ENCODE results near the gene DHRS11.

Gene DHRS11

DNA sequence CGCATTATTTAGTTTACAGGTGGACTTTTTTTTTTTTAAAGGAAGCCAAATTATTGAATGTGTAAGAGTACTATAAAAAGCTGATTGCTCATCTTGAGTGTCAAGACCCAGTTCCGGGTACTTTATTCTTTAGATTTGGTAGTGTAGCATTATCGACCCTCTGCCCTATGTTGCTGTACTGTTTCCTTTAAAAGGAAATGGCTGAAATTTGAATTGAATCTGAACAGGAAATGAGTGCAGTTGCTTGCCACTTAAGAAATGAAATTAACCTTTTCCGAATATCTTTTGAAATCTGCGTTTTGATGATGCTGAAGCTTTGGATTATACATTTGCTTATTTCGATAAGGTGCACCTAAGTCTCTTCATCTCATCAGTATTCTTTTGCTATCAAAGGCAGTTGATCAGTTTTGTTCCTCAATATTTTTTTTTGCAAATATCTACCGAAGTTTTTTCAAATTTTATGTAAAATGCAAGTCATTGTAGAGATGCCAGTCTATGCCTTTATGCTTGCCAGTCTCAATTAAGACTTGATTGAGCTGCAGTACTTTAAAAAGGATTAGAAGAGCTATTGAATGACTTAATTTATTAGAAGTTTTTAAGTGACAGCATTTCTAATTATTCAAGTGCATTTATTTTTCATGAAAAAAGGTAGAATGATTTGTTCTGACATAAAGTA is 45.1 kb upstream of the DHRS11 start:
- peak overlapping the region; percentile 67 for H3K4me3 ChIP-seq (ENCODE audit: low read length)
- TF ChIP-seq CTCF (IDR thresholded peaks at IDR 0.05; ENCODE audit: insufficient read depth, low read depth, low read length, missing control alignments), result no peak
- DNase-seq (ENCODE audit: low read depth), result no peak

DNA sequence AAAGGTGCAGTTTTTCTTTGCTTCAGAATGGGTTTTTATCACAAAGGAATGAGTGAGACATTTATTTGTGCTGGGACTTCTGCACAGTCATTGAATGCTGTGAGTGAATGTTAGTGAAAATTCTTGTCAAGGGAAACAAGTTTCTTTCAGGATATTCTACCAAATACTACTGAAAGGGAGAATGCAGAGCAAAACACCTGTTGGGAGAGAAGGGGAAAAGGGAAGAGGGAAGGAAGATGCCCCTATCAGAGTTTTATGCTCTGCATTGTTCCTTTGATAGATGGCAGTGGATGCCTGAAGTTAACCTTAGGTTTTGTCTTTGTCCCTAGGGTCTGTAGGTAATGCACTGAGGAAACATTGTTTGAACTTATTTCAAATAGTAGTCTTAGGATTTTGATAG is 43.9 kb upstream of the DHRS11 start:
- TF ChIP-seq CTCF (IDR thresholded peaks at IDR 0.05; ENCODE audit: insufficient read depth, low read depth, low read length, missing control alignments), result no peak
- no peak for DNase-seq (ENCODE audit: low read depth)

DNA sequence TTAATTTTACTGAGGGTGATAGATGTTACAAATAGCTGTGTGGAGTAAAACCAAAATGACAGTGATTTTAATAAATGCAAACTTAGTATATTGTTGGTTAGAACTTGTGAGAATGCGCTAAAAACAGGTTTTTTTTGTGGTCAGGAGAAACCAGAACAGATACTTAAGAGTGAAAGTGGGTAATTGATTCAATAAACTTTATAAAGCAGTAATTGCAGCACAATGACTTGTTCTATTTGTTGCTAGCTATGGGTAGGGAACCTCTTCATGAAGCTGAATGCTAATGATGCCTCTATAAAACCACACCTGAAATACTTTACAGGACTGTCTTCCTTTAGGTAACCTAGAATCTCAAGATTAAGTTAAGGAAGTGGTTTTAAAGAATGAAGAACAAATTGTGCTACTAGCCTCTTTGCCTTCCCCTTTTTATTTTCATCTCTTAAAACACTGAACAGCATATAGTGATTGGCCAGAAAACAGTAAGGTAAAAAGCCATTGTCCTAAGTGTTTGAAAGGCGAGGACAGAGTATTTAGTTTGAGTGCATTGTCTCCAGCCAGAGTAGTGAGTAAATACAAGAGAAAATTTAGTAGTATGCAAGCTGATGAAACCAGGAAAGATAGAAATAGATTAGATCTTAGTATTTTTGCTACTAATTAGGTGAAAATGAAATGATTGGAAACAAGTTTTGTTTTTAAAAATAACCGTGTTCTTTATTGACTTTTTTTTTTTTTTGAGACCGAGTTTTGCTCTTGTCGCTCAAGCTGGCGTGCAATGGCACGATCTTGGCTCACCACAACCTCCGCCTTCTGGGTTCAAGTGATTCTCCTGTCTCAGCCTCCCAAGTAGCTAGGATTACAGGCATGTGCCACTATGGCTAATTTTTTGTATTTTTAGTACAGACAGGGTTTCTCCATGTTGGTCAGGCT is 40.9 kb upstream of the DHRS11 start:
- no peak for DNase-seq (ENCODE audit: low read depth)
- TF ChIP-seq CTCF (IDR thresholded peaks at IDR 0.05; ENCODE audit: insufficient read depth, low read depth, low read length, missing control alignments), result no peak
- no peak overlapping the region for H3K4me3 ChIP-seq (ENCODE audit: low read length)

More for the DNA sequence above, 43.9 kb upstream of the DHRS11 start:
- H3K4me3 ChIP-seq (ENCODE audit: low read length), result no peak overlapping the region

DNA sequence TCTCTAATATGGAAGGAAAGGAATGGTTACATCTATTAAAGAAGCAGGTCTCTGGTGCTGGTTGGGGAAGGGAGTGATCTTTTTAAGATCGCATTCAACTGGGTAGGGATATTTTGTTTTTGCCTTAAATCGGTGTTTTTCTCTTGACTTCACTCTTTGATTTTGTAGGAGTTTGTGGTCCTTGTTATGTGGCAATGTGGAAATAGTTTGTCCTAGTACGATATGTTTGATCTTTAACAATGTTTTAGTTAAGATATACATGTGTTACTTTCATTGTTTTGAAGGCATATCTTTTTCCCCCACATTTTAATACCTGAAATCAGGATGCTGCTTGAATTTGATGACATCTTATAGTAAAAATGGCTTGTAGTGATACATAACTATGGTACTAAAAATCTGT is 38.2 kb upstream of the DHRS11 start:
- no peak for DNase-seq (ENCODE audit: low read depth)
- no peak overlapping the region for H3K4me3 ChIP-seq (ENCODE audit: low read length)
- TF ChIP-seq CTCF (IDR thresholded peaks at IDR 0.05; ENCODE audit: insufficient read depth, low read depth, low read length, missing control alignments), result no peak

DNA sequence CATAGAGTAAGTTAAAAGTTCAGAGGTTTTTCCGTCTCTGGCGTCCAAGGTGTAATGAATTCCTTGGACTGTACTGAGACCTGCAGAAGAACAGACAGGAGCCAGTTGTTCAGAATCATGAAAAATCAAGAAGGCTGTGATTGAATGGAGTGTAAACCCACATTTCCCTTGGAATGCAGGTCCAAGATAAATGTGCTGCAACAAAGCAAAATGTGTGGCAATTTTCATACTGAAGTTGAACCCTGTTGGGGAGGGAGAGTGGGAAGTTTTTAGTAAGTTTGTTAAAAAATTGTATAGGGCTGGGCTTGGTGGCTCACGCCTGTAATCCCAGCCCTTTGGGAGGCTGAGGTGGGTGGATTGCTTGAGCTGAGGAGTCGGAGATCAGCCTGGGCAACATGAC is 25.6 kb upstream of the DHRS11 start:
- no peak for TF ChIP-seq CTCF (IDR thresholded peaks at IDR 0.05; ENCODE audit: insufficient read depth, low read depth, low read length, missing control alignments)
- H3K4me3 ChIP-seq (ENCODE audit: low read length), result no peak overlapping the region
- DNase-seq (ENCODE audit: low read depth), result no peak

- no peak for DNase-seq (ENCODE audit: low read depth)
- TF ChIP-seq CTCF (IDR thresholded peaks at IDR 0.05; ENCODE audit: insufficient read depth, low read depth, low read length, missing control alignments), result no peak
- no peak overlapping the region for H3K4me3 ChIP-seq (ENCODE audit: low read length)
Observed at GRCh38 chr17:36575028-36575427, 16.7 kb upstream of the DHRS11 start.

Measured in epithelial cell of esophagus (primary cell).